ENCODE results near the gene DHX34. TPM values are rescaled to one million over a fixed set of nuclear protein-coding genes. Genes with fewer than 3 reads are reported as not detected.

Gene DHX34
- total RNA-seq, 1 experiment from 2014 or later, result 23.0 TPM

- ChIA-PET POLR2A (ENCODE audit: unreplicated experiment) (no interaction called here), CTCF (interaction anchor here (0.6 kb wide), 1 partner anchor 80 kb away, joined by 11 read pairs; no protein-coding TSS in a partner anchor)
- intact Hi-C loops (cut with micrococcal nuclease; ENCODE audit: unreplicated experiment), result no loop called here
- Histone ChIP-seq H3K9me3 (ENCODE audit: insufficient read depth, low read depth) (no peaks in the 10 kb centered on the region), H3K4me3 (no peak overlapping the region), H3K4me2 (no peak overlapping the region), H3K27ac (no peak overlapping the region), H3K27me3 (ENCODE audit: insufficient read depth, low read depth) (peaks cover 24% of the 10 kb centered on the region), H2AFZ (no peak overlapping the region), H3K9me2 (ENCODE audit: insufficient read depth) (no peaks in the 10 kb centered on the region), H4K20me1 (ENCODE audit: insufficient read depth) (no peaks in the 10 kb centered on the region), H3F3A (ENCODE audit: insufficient read depth, low read depth) (no peaks in the 10 kb centered on the region), H3K36me3 (ENCODE audit: low read depth) (no peaks in the 10 kb centered on the region), H3K4me1 (replicated peaks; ENCODE audit: insufficient read depth) (no peaks in the 10 kb centered on the region), H3K79me2 (ENCODE audit: low read depth) (no peaks in the 10 kb centered on the region)
- no peak for DNase-seq
- TF ChIP-seq CTCF (conservative IDR thresholded peaks at IDR 0.05) (no peak), EZH2 (IDR thresholded peaks at IDR 0.05; ENCODE audit: low read depth) (no peak)
- no TSS peak for BruUV-seq (replicated peaks)
These were observed 49.8 kb downstream of the DHX34 start for GRCh38 chr19:47398707-47399597.

GRCh38 chr19:47402504-47402903 lies 53.4 kb downstream of the DHX34 start:
- Histone ChIP-seq H3K9me3 (ENCODE audit: insufficient read depth, low read depth) (no peaks in the 10 kb centered on the region), H3K4me3 (no peak overlapping the region), H3K79me2 (ENCODE audit: low read depth) (no peaks in the 10 kb centered on the region), H3K4me1 (replicated peaks; ENCODE audit: insufficient read depth) (no peaks in the 10 kb centered on the region), H4K20me1 (ENCODE audit: insufficient read depth) (no peaks in the 10 kb centered on the region), H3K27ac (no peak overlapping the region), H3K4me2 (no peak overlapping the region), H2AFZ (no peak overlapping the region), H3F3A (ENCODE audit: insufficient read depth, low read depth) (no peaks in the 10 kb centered on the region), H3K27me3 (ENCODE audit: insufficient read depth, low read depth) (peaks cover 46% of the 10 kb centered on the region), H3K36me3 (ENCODE audit: low read depth) (no peaks in the 10 kb centered on the region), H3K9me2 (ENCODE audit: insufficient read depth) (no peaks in the 10 kb centered on the region)
- ChIA-PET CTCF (no interaction called here), POLR2A (ENCODE audit: unreplicated experiment) (interaction anchor here (0.8 kb wide), 1 partner anchor 26 kb away, joined by 6 read pairs; no protein-coding TSS in a partner anchor)
- no peak for TF ChIP-seq CTCF (conservative IDR thresholded peaks at IDR 0.05)
- no peak for TF ChIP-seq EZH2 (IDR thresholded peaks at IDR 0.05; ENCODE audit: low read depth)
- no peak for DNase-seq
- intact Hi-C loops (cut with micrococcal nuclease; ENCODE audit: unreplicated experiment), result no loop called here
- BruUV-seq (replicated peaks), result no TSS peak

- TF ChIP-seq EZH2 (IDR thresholded peaks at IDR 0.05; ENCODE audit: low read depth) (no peak), CTCF (conservative IDR thresholded peaks at IDR 0.05) (no peak)
- Histone ChIP-seq H3K27me3 (ENCODE audit: insufficient read depth, low read depth) (peaks cover 62% of the 10 kb centered on the region), H3K36me3 (ENCODE audit: low read depth) (no peaks in the 10 kb centered on the region), H3K79me2 (ENCODE audit: low read depth) (no peaks in the 10 kb centered on the region), H3F3A (ENCODE audit: insufficient read depth, low read depth) (no peaks in the 10 kb centered on the region), H4K20me1 (ENCODE audit: insufficient read depth) (no peaks in the 10 kb centered on the region), H3K27ac (no peak overlapping the region), H3K4me3 (no peak overlapping the region), H2AFZ (no peak overlapping the region), H3K9me2 (ENCODE audit: insufficient read depth) (no peaks in the 10 kb centered on the region), H3K9me3 (ENCODE audit: insufficient read depth, low read depth) (no peaks in the 10 kb centered on the region), H3K4me2 (no peak overlapping the region), H3K4me1 (replicated peaks; ENCODE audit: insufficient read depth) (no peaks in the 10 kb centered on the region)
- BruUV-seq (replicated peaks), result no TSS peak
- intact Hi-C loops (cut with micrococcal nuclease; ENCODE audit: unreplicated experiment), result no loop called here
- DNase-seq, result no peak
- ChIA-PET POLR2A (ENCODE audit: unreplicated experiment) (no interaction called here), CTCF (no interaction called here)
These were observed 55.5 kb downstream of the DHX34 start for GRCh38 chr19:47404334-47405196.

Measured in PC-9 (cell line).